NCI-H2171 treated with DMSO at 0.1 percent for 48 hours (cell line): ENCODE results near the gene ZNF883.
"Not testable (repeated sequence)": the region's sequence is repeated elsewhere in the genome, so short reads cannot be mapped to it uniquely, and the experiment has no call there.

ENCODE experiments used
- DNase-seq: peaks from one replicate; lab custom pipeline; 2025; lab: John Stamatoyannopoulos, UW

Gene ZNF883

GRCh38 chr9:113011911-113012381 lies at the start of gene ZNF883:
Gene ZNF883 (minus strand): TSS chr9:113012192.
- DNase-seq, result peak; percentile 89

DNA sequence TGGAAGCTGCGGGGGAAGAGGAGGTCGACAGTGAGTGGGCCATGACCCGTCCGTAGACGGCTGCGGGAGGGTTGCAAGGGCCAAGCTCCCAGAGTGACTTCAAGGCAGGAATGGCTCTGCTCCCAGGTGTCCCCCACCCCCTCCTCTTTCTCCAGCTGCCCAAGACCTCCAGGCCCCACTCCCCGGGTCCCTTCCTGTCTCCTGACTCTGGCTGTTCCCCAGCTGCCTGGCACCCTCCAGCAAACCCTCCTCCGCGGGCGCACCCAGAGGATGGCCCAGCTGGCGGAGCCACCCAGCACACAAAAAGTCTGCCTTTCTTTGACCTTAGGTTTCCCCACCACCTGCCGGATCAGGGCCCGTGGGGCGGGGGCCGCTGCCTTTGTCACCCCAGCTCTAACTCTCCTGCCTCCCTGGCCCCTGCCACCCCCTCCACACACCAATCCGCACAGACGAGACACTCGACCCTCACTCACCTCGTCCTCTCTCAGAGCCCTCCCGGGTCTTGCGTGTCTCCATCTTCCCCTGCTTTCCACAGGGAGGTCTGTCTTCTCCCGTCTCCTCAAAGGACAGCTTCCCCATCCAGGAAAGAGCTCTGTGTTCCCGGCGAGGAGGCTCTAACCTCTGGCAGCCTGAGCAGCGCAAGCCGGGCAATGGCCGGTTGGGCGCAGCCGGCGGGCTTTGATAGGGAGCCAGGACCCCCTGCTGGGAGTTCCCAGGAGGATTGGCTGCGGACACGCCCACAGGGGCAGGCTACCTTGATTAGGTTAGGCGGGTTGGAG lies 49.3 kb upstream of the ZNF883 start:
- DNase-seq, result not testable (repeated sequence)

GRCh38 chr9:113059581-113060284 lies 47.7 kb upstream of the ZNF883 start:
- peak; percentile 48 for DNase-seq

DNA sequence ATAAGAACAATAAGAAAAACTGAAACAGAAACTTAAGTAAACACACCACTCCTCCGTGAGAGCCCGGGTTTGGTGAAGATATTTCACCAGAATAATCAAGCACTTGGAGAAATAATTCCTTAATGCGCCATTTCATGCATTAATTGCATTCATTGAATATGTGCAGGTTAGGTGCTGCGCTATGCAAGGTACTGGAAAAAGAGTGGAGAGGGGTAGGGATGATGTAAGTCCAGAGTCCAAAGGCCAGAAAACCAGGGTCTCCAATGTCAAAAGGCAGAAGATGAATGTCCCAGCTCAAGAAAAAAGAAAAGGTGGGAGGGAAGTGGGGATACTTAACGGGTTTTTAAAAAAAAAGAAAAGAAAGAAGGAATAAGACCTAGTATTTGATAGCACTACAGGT lies 45.2 kb upstream of the ZNF883 start:
- DNase-seq, result no peak

DNA sequence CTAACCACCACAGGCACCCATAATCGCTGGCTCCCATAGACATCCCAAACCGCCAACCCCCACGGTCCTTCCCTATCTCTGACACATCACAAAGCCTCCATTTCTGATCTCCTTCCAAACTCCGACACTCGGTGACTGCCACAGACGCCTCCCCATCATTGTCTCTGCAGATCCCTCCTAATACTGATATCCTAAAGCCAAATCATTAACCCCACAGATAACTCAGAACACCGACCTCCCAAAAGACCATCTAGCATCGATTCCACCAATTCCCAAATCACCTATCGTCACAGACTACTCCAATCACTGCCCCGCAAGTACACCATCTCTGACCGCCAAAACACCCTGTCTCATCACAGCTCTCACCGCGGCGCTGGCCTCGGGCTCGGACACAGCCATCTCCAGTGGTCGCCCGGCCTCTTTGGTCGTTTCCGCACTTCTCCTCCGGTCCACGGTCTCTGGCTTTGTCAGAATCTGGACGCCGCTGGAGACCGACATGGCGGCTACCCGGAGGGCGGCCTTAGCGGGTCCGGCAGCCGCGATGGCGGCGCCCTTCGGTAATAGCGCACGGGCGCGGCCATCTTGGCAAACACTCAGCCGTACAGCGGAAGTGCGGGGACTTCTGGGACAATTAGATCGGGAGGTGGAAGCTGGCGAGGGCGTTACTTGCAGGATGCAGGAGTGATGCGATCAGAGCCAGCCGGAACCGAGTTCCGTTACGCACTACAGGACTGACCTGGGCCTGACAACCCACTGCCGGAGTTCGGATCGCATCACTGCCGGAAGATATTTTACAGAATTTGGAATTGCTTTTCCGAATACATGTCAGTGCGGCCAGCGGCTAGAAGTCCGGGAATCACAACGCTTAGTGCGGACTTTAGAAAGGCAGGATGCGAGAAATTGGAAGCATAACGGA lies 44.5 kb upstream of the ZNF883 start, which contains the start of gene ZFP37:
Gene ZFP37 (minus strand): TSS at position 534 of the 916 bp plus-strand sequence. CDS start 36 bp downstream, at position 498.
- peak; percentile 97 for DNase-seq

- peak; percentile 6 for DNase-seq
These were observed 31.1 kb upstream of the ZNF883 start for GRCh38 chr9:113042884-113043657.

DNA sequence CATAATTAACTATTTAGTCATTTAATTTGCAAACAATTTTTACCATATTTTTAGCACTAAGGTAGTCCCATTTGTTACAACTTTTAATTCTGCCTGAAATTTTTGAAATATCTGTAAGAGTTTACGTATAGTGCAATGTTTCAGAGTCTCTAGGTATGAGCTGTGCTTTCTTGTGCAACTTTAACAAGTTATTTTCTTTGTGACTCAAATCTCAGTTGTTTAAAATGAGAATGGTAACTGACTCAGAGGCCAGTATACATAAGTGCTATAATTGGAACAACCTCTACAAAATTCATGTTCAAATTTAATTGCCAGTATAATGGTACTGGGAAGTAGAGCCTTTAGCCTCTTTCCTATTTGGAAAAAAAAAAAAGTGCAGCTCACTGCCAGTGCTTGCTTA lies 14.2 kb upstream of the ZNF883 start:
- DNase-seq, result no peak

DNA sequence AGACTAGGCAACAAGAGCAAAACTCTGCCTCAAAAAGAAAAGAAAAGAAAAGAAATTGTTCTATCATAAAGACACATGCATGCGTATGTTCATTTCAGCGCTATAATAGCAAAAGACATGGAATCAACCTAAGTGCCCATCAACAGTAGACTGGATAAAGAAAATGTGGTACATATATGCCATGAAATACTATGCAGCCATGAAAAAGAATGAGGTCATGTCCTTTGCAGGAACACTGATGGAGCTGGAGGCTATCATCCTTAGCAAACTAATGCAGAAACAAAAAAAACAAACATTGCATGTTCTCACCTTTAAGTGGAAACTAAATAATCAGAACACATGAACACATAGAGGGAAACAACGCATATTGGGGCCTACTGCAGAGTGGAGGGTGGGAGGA lies 6.3 kb upstream of the ZNF883 start:
- no peak for DNase-seq

DNA sequence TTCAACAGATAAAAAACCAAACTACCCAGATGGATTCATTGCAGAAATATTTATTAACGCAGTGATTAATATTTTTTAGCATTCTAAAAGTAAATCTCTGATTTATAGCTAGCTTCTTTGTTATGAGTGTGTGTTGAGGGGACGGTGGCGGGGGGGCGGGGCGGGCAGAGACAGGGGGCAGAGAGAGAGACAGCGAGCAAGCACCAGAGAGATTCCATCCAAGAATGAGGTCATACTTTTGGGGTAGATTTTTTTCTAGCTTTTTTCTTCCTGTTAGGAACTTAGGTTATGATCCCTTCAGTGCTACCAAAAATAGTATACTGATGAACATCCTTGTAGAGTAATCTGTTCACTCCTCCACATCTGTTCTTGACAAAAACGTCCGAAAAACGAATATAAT lies 500 bp upstream of the ZNF883 start:
- DNase-seq, result no peak

DNA sequence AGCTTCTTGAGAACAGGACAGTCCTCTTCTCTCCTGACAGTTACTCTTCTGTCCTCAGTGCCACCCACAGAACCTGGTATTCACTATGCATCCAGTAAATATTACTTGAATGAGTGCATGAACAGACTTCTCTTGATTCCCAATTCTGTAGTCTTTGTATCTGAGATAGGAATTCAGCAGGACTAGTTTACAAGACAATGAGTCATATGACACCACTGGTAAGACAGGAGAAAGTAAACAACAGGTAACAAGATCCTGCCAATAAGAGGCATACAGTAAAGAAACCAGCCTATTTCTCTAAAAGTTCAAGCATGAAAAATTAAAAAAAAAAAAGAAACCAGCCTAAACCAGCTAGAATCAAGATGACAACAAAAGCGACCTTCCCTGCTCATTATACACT lies 6.2 kb downstream of the ZNF883 start:
- DNase-seq, result peak; percentile 7

GRCh38 chr9:112997236-112997941 lies 14.6 kb downstream of the ZNF883 start:
- DNase-seq, result no peak

GRCh38 chr9:112971415-112971814 lies 40.6 kb downstream of the ZNF883 start:
- DNase-seq, result no peak

DNA sequence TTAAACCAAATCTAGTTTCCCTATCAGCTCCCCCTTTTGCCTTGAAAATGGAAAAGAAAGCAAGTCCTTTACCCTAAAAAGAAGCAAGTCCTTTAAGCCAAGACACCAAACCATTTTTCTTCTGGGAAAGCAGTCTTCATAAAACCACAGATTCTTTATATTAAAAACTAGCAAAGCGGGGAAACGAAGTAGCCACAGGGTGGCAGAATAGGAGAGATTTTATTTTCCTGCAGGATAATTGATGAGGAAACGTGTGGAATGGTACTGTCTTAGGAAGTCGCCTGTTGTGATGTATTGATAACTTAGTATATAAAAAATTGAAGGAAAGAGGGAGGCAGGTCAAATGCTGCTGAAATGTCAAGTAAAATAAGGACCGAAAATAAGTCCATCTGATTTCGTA lies 41.1 kb downstream of the ZNF883 start:
- DNase-seq, result peak; percentile 38

GRCh38 chr9:112969730-112970129 lies 42.3 kb downstream of the ZNF883 start:
- no peak for DNase-seq

DNA sequence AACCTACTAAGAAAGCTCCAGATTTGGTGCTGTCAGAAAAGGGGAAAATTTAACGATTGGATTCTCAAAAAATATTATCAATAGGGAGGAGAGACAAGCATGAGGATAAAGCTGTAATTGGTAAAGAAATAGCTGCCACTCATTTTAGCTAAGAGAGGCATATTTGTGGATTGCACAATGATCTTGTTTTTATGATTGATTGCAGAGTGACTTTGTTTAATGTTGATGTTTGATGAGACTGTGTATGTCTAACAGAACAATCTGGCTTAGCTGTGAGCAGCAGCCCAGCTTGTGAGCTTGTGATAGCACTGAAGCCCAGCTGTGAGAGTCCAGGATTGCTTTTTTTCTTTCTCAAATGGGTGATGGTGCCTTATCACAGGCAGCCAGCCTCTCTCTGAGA lies 56.4 kb downstream of the ZNF883 start:
- DNase-seq, result no peak

DNA sequence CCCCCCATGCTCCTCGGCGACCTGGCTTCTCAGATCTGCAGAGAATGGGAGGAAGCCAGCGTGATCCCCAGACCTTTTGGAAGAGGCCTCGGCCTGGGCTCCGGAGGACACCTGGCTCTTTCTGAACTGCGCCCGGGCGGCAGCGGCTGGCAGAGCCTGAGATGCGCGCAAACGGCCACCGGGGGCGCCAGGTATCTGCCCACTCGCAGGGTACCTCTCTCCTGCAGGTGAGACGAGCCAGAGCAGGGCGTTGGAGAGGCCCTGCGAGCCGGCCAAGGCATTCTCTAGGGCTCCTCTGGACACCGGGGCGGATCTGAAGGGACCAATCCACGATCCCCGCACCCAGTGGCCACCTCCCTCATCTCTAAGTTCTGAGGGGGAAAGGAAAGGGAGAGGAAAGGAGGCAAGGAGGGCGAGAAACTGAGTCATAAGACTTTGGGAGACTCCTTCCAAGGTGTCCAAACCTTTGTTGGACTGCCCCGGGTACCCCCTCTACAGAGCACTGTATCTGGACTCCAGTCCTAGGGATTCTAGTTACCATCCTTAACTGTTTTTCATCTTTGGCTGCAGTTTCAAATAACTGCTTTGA lies 66.3 kb downstream of the ZNF883 start:
- DNase-seq, result peak; percentile 14

- no peak for DNase-seq
These were observed 72.6 kb downstream of the ZNF883 start for GRCh38 chr9:112939418-112939817.

DNA sequence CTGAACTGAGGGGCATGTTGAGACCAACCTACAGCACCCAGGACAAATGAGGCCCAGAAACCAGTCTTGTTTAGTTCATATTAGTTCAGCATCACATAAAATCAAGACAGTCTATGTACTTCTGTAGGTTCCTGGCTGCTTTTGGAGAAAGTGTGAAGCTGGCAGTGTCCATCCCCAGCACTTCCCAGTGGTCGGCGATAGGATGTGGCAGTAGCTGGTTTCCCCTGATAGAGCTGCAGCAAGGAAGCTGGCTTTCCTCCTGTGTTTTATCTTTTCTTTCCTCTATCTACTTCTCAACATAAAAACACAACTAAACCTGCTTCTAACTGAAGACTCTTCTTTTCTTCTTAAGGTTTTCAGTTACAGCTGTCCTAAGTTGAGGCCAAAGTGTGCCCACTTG lies 78.3 kb downstream of the ZNF883 start:
- DNase-seq, result no peak

DNA sequence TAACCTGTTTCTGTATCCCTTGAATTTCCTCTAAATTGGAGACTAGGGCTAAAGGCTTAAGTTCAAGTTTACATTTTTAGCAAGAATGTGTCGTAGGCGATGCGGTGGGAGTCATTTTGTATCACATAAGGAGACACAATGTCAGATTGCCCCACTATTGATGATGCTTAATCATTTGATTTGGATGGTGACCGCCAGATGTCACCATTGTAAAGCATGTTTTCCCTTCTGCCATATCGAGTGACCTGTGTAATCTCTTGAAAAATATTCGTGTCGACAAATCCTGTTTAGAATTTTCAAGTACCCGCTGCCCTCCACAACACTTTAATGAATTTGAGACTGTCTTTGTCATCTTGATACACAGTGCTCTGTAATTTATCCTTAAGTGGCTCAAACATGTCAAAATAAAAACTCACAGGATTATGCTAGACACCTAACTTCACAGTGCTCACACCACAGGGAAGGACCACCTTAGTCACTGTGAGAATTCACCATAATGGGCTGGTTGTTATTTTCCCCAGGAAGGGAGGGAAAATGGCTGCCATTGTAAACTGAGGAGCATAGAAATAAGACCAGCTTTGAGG lies 86.8 kb downstream of the ZNF883 start:
- peak; percentile 60 for DNase-seq

GRCh38 chr9:112921549-112921948 lies 90.4 kb downstream of the ZNF883 start:
- peak; percentile 44 for DNase-seq
